ENCODE data around the gene CPEB4.

The CPEB4 gene

DNA sequence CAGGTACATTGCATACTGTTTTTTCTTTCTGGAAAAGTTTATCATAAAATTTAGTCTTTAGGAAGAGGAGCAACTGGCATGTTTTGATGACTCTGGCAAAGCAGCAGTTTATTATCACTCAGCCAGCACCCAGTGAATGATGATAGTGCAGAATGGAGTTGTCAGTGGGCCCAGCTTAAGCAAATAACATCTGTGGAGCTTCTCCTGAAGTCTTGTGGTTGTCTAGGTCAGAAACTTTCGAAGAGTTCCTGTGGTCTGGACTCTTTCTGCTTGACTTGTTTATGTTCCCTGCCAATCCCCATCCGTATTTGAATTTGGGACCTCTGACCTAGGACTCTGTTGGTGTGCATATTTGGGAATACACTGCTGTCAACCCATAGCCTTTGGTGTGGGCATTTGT is 62.7 kb downstream of the CPEB4 start:
- ATAC-seq: no peak
- DNase-seq: no peak
- no peaks in the 10 kb centered on the region for H3K4me1 Mint-ChIP-seq
- no peaks in the 10 kb centered on the region for H3K27me3 Mint-ChIP-seq
- H3K36me3 Mint-ChIP-seq (ENCODE audit: low read depth): peaks cover 29% of the 10 kb centered on the region
- no peak overlapping the region for H3K27ac Mint-ChIP-seq
- no peaks in the 10 kb centered on the region for H3K9me3 Mint-ChIP-seq
- no peak overlapping the region for H3K4me3 Mint-ChIP-seq

DNA sequence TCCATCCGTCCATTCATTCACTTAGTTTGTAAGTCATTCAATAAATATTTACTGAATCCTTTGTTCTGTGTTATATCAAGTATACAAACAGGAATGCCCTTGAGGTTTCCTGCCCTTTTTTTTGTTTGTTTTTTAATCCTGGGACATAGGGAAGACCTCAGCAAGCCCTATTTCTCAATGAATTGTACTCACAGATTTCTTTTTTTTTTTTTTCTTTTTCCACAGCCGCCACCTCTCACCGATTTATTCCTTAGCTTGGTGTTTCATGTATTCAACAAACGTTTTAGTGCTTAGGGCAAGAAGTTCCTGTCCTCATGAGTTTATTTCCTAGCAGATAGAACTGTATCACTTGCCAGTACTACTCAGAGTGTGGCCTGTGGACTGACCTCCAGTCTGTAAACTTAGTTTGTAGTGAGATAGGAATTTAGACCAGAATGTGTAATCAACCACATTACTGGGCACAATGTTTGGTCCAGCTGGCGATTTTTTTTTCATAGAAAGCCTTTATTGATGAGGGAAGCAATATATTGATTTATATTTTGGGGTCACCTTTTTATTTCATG is 65.5 kb downstream of the CPEB4 start:
- H3K4me3 Mint-ChIP-seq: no peak overlapping the region
- no peak overlapping the region for H3K27ac Mint-ChIP-seq
- no peaks in the 10 kb centered on the region for H3K9me3 Mint-ChIP-seq
- ATAC-seq (no peak), DNase-seq (no peak)
- H3K4me1 Mint-ChIP-seq: no peaks in the 10 kb centered on the region
- peaks cover 23% of the 10 kb centered on the region for H3K36me3 Mint-ChIP-seq (ENCODE audit: low read depth)
- H3K27me3 Mint-ChIP-seq: no peaks in the 10 kb centered on the region

DNA sequence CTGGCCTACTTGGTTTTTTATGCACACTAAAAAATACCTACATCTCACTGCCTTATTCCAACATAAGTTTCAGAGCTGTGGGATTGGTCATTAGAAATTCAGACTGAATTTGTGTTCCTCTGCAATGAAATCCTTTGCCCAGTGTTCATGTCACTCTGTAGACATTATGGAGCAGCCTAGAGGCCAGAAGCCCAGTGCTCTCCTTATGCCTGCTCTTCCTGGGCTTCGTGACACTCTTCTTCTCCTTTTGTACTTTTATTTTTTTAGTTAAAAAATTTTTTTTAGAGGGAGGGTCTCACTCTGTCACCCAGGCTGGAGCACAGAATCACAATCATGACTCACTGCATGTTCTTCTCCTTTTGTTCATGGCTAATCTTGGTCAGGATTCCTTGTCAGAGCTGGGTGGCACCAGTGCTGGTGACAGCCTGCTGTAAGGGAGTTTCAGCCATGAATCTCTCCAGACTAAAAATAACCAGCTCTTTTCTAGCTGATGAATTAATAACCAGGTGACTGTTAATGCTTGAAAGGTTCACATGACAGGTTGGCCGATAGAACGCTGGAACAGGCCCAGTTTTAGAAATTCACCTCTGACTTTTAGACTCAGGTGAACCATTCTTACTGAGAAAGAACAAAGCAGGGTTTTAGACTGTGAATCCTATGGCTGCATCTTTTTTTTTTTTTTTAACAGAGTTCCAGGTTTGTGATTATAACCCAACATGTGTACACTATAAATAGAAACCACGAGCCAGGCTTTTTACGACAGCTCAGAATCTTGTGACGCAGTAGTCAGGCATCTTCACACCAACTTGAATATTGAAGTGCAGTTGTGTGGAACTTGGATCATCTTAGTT is 66.7 kb downstream of the CPEB4 start:
- DNase-seq: no peak
- Mint-ChIP-seq H3K36me3 (ENCODE audit: low read depth) (peaks cover 17% of the 10 kb centered on the region), H3K27me3 (no peaks in the 10 kb centered on the region), H3K27ac (no peak overlapping the region), H3K4me1 (no peaks in the 10 kb centered on the region), H3K4me3 (no peak overlapping the region), H3K9me3 (no peaks in the 10 kb centered on the region)
- no peak for ATAC-seq

DNA sequence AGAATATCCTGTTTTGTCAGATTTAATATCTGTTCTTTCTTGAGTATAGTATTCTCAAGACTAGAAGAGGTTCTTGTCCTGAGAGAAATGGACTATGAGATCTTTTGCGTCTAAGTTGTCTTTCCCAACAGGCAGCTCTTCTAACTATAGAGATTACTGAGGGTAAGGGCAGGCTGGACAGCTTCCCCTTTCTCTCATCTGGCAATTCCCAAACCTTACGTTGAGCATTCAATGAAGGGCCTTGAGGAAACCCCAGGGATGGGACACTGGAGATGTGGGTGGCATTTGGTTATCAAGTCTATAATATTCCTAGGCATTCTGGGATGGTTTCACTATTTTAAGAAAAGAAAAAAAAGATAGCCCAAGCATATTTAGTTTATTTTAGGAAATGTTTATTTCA is 72.8 kb downstream of the CPEB4 start:
- H3K4me3 Mint-ChIP-seq: no peak overlapping the region
- H3K27ac Mint-ChIP-seq: no peak overlapping the region

DNA sequence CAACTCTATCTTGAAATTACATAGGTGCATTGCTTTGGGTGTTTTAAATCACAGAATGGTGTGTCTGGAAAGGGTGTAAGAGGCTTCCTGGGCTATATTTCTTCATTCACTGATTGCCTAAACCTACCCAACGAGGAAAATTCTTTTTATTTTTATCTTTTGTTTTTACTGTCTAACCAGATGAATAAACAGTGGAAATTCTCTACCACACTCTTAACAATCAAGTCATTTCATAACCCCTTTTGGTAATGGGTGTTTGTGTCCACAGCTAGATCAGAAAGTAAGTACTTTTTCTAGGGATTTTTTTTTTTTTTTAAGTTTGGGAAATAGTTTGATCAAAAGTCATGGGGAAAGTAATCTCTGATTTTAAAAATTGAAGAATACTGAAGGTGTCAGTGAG is 73.3 kb downstream of the CPEB4 start:
- no peak overlapping the region for H3K4me3 Mint-ChIP-seq
- ATAC-seq (no peak), DNase-seq (no peak)
- H3K27me3 Mint-ChIP-seq: no peaks in the 10 kb centered on the region
- no peaks in the 10 kb centered on the region for H3K9me3 Mint-ChIP-seq
- no peaks in the 10 kb centered on the region for H3K36me3 Mint-ChIP-seq (ENCODE audit: low read depth)
- no peak overlapping the region for H3K27ac Mint-ChIP-seq
- peaks cover 21% of the 10 kb centered on the region for H3K4me1 Mint-ChIP-seq

More for the DNA sequence above, 72.8 kb downstream of the CPEB4 start:
- Mint-ChIP-seq H3K9me3 (no peaks in the 10 kb centered on the region), H3K36me3 (ENCODE audit: low read depth) (no peaks in the 10 kb centered on the region), H3K4me1 (peaks cover 21% of the 10 kb centered on the region), H3K27me3 (no peaks in the 10 kb centered on the region)
- no peak for DNase-seq
- no peak for ATAC-seq

DNA sequence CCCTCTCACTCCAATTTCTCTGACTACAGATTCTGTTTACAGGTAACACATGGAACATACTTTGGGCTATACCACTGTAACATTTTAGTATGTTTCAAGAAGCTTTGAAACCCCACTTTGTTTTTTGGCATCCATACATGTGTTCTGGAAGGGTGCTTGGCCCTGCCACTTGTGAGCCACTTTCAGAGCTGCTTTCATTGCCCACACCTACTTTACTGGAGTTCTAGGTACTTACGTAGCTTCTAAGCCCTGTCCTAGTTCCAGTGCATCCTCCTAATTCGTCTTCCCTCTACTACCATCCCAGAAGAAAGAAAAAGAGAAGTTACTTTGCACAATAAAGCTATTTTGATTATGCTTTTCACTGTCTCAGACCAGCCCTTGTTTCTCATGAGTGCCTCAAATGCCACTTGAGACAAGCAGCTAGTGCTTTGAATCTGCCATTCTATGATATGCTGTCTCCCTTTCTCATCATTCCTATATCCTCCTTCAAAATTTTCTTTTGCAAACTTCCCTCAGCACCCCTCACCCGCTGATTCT is 74.4 kb downstream of the CPEB4 start:
- H3K36me3 Mint-ChIP-seq (ENCODE audit: low read depth): no peaks in the 10 kb centered on the region
- ATAC-seq: no peak
- DNase-seq: no peak
- no peaks in the 10 kb centered on the region for H3K27me3 Mint-ChIP-seq
- peaks cover 21% of the 10 kb centered on the region for H3K4me1 Mint-ChIP-seq
- H3K27ac Mint-ChIP-seq: no peak overlapping the region
- no peak overlapping the region for H3K4me3 Mint-ChIP-seq
- no peaks in the 10 kb centered on the region for H3K9me3 Mint-ChIP-seq

DNA sequence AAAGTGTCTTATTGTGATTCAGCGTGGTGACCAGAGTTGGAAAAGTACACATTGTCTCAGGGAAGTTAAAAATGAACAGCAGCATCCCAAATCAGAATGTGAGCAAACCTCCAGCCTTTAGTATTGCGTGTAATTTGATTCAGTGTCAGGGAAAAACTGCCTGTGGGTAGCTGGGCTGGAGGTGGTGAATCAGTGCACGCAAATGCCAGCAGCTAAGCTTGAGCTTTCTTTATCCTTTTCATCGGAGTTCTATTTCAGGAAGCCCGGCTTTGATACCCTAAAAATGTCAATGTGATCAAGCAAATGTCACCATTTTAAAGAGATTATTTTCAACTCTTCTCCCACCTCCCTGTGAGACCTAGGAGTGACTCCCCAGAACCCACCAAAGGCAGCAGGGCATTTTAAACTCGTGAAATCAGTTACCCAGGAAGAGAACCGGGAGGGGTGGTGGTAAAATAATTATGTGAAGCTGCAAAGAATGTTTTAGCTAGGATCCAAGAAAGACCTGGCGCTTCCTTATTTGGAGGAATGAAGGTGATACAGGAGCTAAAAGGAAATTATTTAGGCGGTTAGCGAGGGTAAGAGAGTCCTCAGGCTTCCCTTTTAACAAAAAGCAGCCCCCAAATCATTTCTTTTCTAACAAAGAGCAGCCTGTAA is 75.2 kb downstream of the CPEB4 start:
- no peaks in the 10 kb centered on the region for H3K27me3 Mint-ChIP-seq
- peaks cover 21% of the 10 kb centered on the region for H3K4me1 Mint-ChIP-seq
- no peak overlapping the region for H3K27ac Mint-ChIP-seq
- H3K9me3 Mint-ChIP-seq: no peaks in the 10 kb centered on the region
- no peak overlapping the region for H3K4me3 Mint-ChIP-seq
- H3K36me3 Mint-ChIP-seq (ENCODE audit: low read depth): no peaks in the 10 kb centered on the region
- no peak for ATAC-seq
- DNase-seq: no peak

DNA sequence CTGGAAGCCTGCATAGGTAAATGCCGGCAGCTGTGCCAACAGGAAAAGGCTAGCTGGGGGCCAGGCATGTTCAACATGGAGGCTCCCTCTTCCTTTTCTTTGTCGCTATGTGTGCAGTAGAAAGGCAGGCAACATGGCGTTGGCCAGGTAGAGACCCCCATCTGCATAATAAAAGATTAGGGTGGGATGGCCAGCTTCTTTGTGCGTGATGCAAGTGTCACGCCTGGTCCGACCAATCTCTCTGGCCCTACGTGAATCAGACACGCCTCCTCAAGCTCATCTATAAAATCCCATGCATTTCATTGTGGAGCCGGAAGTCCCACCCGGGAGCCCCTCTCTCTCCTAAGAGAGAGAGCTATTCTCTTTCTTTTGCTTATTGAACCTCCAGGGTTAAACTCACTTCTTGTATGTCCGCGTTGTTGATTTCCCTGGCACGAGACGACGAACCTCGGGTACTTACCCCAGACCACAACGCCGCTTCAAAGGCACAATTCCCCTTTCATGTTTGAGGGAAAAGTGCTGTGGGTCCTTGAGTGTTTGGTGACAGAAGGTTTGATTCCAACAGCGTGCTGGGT is 75.8 kb downstream of the CPEB4 start:
- Mint-ChIP-seq H3K36me3 (ENCODE audit: low read depth) (no peaks in the 10 kb centered on the region), H3K4me3 (no peak overlapping the region), H3K4me1 (peaks cover 21% of the 10 kb centered on the region), H3K27ac (no peak overlapping the region), H3K27me3 (no peaks in the 10 kb centered on the region), H3K9me3 (no peaks in the 10 kb centered on the region)
- no peak for ATAC-seq
- no peak for DNase-seq

DNA sequence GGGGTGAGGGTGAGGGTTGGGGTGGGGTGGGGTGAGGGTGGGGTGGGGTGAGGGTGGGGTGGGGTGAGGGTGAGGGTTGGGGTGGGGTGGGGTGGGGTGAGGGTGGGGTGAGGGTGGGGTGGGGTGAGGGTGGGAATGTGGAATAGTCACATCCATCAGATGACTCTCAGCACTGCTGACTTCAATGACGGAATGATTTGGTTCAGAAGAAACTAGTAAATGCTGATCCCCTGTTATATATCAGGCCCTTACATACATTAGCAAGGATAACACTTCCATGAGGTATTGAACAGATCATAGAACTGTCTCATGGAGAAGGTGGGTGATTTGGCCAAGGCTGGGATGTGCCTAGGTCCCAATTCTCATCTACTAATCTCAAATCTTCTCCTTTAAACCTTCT is 76.4 kb downstream of the CPEB4 start:
- Mint-ChIP-seq H3K36me3 (ENCODE audit: low read depth) (no peaks in the 10 kb centered on the region), H3K9me3 (no peaks in the 10 kb centered on the region), H3K27me3 (no peaks in the 10 kb centered on the region), H3K27ac (no peak overlapping the region), H3K4me3 (no peak overlapping the region), H3K4me1 (peaks cover 21% of the 10 kb centered on the region)
- ATAC-seq (no peak), DNase-seq (no peak)

DNA sequence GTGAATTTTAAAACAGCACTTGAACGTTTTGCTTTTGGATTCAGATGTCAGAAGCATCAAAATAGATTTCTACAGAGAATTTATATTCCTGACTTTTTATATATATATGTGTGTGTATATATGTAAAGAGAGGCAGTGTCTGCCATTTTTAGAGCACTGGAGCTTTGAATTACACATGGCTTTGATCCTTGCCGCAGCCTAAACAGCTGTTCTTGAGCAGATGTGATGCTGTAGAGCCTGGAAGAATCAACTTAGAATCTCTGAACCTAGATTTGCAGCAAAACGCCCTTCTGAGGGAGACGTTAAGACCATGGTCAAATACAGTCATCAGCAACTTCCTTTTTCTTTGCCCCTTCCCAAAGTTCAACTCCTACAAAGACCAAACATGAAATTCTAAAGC is 79.1 kb downstream of the CPEB4 start:
- H3K36me3 Mint-ChIP-seq (ENCODE audit: low read depth): no peaks in the 10 kb centered on the region
- H3K4me1 Mint-ChIP-seq: peaks cover 21% of the 10 kb centered on the region
- H3K27me3 Mint-ChIP-seq: no peaks in the 10 kb centered on the region
- no peak for DNase-seq
- no peak overlapping the region for H3K27ac Mint-ChIP-seq
- ATAC-seq: no peak
- H3K4me3 Mint-ChIP-seq: no peak overlapping the region
- no peaks in the 10 kb centered on the region for H3K9me3 Mint-ChIP-seq

DNA sequence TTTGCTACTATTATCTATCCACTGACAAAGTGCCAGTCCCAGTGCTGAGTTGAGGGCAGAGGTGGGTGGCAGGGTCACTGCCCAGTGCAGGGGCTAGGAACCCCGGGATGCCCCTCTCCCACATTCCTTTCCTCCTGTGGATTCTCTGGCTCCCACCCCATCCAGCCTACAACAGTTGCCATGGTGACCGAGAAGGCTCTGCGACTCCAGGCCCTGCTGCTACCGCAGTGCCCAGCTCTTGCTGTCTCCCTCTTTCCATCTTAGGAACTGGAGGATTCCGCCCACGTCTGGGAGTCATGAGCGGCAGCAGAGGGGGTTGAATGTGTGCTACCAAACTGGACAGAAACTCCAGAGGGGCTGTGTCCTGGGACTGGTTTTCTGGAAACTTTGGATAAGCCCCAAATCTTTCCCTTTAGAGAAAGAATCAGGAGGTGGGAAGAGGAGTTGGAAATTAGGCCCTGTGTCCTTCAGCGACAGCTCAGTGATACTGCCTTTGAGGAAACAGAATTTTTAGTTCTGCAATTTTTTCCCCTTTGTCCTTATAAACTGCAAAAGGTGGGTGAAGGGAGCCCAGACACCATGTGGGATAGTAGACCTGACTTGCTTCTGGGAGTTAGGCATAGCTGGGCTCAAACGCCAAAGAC is 80.1 kb downstream of the CPEB4 start:
- H3K4me1 Mint-ChIP-seq: peaks cover 20% of the 10 kb centered on the region
- no peaks in the 10 kb centered on the region for H3K36me3 Mint-ChIP-seq (ENCODE audit: low read depth)
- no peak overlapping the region for H3K4me3 Mint-ChIP-seq
- no peak for DNase-seq
- H3K9me3 Mint-ChIP-seq: no peaks in the 10 kb centered on the region
- no peak overlapping the region for H3K27ac Mint-ChIP-seq
- peaks cover 2% of the 10 kb centered on the region for H3K27me3 Mint-ChIP-seq
- ATAC-seq: no peak

DNA sequence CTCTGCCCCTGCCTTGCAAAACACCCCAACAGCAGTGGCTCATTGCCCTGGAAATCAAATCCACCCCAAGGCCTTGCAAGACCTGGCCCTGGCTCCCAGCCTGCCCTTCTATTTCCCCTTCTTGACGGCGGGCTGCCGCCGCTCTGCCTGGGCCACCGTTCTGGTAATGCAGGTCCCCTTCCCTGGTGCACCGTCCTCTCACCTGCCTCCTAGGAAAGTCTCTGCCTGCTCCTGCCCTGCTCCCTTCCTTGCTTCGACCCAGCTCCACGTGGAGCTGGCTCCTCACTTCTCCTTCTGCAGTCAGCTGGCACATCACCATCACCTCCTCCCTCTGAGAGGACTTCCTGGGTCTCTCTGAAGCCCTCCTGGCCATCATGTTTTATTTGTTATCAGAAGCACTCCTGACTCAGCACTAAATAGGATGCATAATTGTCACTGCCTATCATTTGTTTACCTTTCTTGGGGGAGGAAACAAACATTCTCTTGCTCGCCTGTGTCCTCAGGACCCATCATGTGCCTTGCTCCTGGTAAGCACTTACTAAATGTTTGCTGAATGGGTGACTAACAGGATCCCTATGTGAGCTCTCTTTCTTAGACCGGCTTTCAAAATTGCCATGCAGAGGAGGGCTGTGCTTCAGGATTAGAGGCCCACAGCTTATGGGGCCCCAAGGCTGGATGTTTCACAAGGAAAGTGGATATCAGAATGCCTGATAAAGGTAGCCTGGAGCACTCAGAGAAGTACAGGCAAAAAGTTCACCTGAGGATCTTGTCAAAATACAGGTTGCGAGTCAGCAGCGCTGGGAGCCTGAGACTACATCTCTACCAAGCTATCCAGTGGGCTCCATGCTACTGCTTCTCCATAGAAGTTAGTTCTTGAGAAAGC is 81.3 kb downstream of the CPEB4 start:
- DNase-seq: no peak
- Mint-ChIP-seq H3K9me3 (no peaks in the 10 kb centered on the region), H3K4me1 (peaks cover 17% of the 10 kb centered on the region), H3K27ac (no peak overlapping the region), H3K27me3 (peaks cover 5% of the 10 kb centered on the region), H3K4me3 (no peak overlapping the region), H3K36me3 (ENCODE audit: low read depth) (no peaks in the 10 kb centered on the region)
- ATAC-seq: no peak

DNA sequence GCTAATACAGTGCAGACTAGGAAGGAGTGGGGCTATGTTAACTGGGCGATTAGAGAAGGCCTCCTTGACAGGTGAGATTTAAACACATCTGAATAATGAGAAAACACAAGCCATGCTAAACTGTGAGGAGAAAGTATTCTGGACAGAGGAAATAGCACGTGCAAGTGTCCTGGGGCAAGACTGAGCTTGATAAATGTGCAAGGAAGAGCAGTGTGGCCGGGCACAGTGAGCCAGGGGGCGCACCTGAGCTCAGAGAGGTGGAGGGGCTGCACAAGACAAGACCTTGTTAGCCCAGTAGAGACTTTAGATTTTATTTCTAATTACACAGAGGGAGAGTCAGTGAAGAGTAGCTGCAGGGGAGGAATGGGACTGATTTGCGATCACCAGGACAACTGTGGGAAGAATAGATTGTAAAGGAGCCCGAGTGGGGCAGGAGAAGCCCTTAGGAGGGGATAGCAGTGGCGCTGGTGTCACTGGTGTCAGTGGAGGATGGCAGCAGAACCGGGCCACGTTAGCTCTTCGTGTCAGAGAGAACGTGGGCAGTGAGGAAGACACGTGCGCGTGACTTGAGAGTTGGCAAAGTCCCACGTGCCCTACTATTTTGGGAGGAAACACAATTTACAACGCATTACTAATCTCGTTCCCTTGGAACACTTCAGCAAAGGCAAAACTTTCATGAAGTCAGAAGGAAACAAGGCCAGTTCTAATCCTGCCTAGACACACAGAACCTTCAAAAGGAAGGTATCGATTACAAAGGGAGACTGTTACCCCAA is 82.9 kb downstream of the CPEB4 start:
- no peak for ATAC-seq
- Mint-ChIP-seq H3K36me3 (ENCODE audit: low read depth) (no peaks in the 10 kb centered on the region), H3K27ac (no peak overlapping the region), H3K27me3 (peaks cover 5% of the 10 kb centered on the region), H3K4me3 (no peak overlapping the region), H3K9me3 (no peaks in the 10 kb centered on the region), H3K4me1 (peaks cover 8% of the 10 kb centered on the region)
- no peak for DNase-seq

Measured in activated naive CD8-positive, alpha-beta T cell treated with anti-CD3 and anti-CD28 coated beads, Interleukin-2, amount 50 U/mL, for 24 hours (primary cell).